ENCODE measurements around the gene ADSL. TPM values are rescaled to one million over a fixed set of nuclear protein-coding genes. Genes with fewer than 3 reads are reported as not detected.

The ADSL gene
- total and polyA plus RNA-seq, 9 of the 15 experiments (the other 6 are each of a cell fraction or from before 2014, with no cell fraction given), result 112 to 322 (median 146) TPM

- TF ChIP-seq TFAP4 (CRISPR knock-in tag; IDR thresholded peaks at IDR 0.05; ENCODE audit: borderline replicate concordance) (no peak), RAD21 (CRISPR knock-in tag; conservative IDR thresholded peaks at IDR 0.05 in 1 of 2, IDR thresholded peaks at IDR 0.05 in 1 of 2) (no peak), ZFPM2 (CRISPR knock-in tag; IDR thresholded peaks at IDR 0.05) (no peak)
Observed at GRCh38 chr22:40361100-40361499, 14.8 kb downstream of the ADSL start (continued).

GRCh38 chr22:40363059-40363458 lies 16.8 kb downstream of the ADSL start:
- intact Hi-C loops (cut with micrococcal nuclease) (no loop called here), in situ Hi-C loops (cut with MboI) (no loop called here)
- Histone ChIP-seq H3K9me3 (replicated peaks; ENCODE audit: control insufficient read depth, insufficient read depth, low read depth, low read length) (no peaks in the 10 kb centered on the region), H4K20me1 (replicated peaks; ENCODE audit: control insufficient read depth, insufficient read depth, low read length) (no peaks in the 10 kb centered on the region), H3K9ac (ENCODE audit: insufficient read depth in 1 of 2, low read depth in 2 of 2, low read length in 2 of 2) (no peak overlapping the region), H3K4me1 (replicated peaks in 1 of 2; ENCODE audit: control insufficient read depth in 2 of 2, insufficient read depth in 2 of 2, low read length in 2 of 2) (no peaks in the 10 kb centered on the region), H2AFZ (ENCODE audit: low read depth, low read length) (no peak overlapping the region), H3K9me1 (ENCODE audit: control insufficient read depth, insufficient read depth, low read length) (no peaks in the 10 kb centered on the region), H3K79me2 (ENCODE audit: control insufficient read depth, insufficient read depth, low read length) (no peaks in the 10 kb centered on the region), H3K27ac (ENCODE audit: extremely low read depth, low read depth, low read length) (no peak overlapping the region), H3K4me3 (no peak overlapping the region), H3K27me3 (ENCODE audit: control insufficient read depth in 2 of 2, insufficient read depth in 2 of 2, low read length in 2 of 2) (no peaks in the 10 kb centered on the region), H3K4me2 (ENCODE audit: insufficient read depth, low read length) (no peak overlapping the region), H3K36me3 (ENCODE audit: control insufficient read depth, insufficient read depth, low read length) (peaks cover 99% of the 10 kb centered on the region)
- 93% methylated on average over 3 of the region's 3 CpGs for WGBS (ENCODE audit: insufficient coverage, low coverage, missing lambda C conversion rate)
- ChIA-PET CTCF (ENCODE audit: low intra/inter-chr PET ratio) (no interaction called here), POLR2A (no interaction called here)
- no peak for FAIRE-seq
- no TSS peak for BruUV-seq (replicated peaks)
- no peak for ATAC-seq
- DNase-seq (ENCODE audit: extremely low read depth in 1 of 4, low spot score in 3 of 4), result no peak
- no peak for TF ChIP-seq ZNF184 (CRISPR knock-in tag; IDR thresholded peaks at IDR 0.05)
- TF ChIP-seq JUNB (CRISPR knock-in tag; conservative IDR thresholded peaks at IDR 0.05), result no peak
- TF ChIP-seq XRCC5 (IDR thresholded peaks at IDR 0.05; ENCODE audit: low read depth, low read length), result no peak
- no peak for TF ChIP-seq ZNF76 (CRISPR knock-in tag; IDR thresholded peaks at IDR 0.05; ENCODE audit: borderline replicate concordance)

All from K562 (cell line).